Activated B cell treated with CpG ODN at 0.5 μM for 24 hours (primary cell): ENCODE measurements around the gene PLCH1. TPM values are rescaled to one million over a fixed set of nuclear protein-coding genes. Genes with fewer than 3 reads are reported as not detected.

Experiments
- ATAC-seq: fragments of 200-7000 bp; cut with Tn5 transposase; one replicate; pipeline ENCODE4 v1.10.0; 2021; ENCODE audit warnings: low read depth, mild to moderate bottlenecking, moderate library complexity
- CTCF ChIA-PET: fragments of 350-600 bp; sonication (Branson Sonifier 250); formaldehyde crosslinking; loops from one replicate; lab custom pipeline; 2021; ENCODE audit warnings: antibody characterized with exemption; lab: Charles Lee
- POLR2A ChIA-PET: fragments of 350-600 bp; sonication (Branson Sonifier 250); formaldehyde crosslinking; loops from one replicate; lab custom pipeline; 2021; ENCODE audit warnings: antibody characterized with exemption; lab: Charles Lee
- DNase-seq: peaks from one replicate; pipeline ENCODE4 v3.0.0; 2022
- H3K27ac Mint-ChIP-seq: one replicate; pipeline ENCODE4 v1.8.0; 2020; ENCODE audit warnings: mixed read lengths
- H3K27me3 Mint-ChIP-seq: one replicate; pipeline ENCODE4 v1.8.0; 2021; ENCODE audit warnings: mixed read lengths
- H3K36me3 Mint-ChIP-seq: one replicate; pipeline ENCODE4 v1.8.0; 2021; ENCODE audit warnings: low read depth, mixed read lengths
- H3K4me1 Mint-ChIP-seq: one replicate; pipeline ENCODE4 v1.8.0; 2021; ENCODE audit warnings: mixed read lengths
- H3K4me3 Mint-ChIP-seq: one replicate; pipeline ENCODE4 v1.8.0; 2020; ENCODE audit warnings: mild to moderate bottlenecking, mixed read lengths
- H3K9me3 Mint-ChIP-seq: one replicate; pipeline ENCODE4 v1.8.0; 2020; ENCODE audit warnings: mixed read lengths
- intact Hi-C: fragments of 100-400 bp; cut with micrococcal nuclease; formaldehyde crosslinking; loops from one replicate; pipeline ENCODE4 v1.15.1; 2024
- total RNA-seq: library from RNA; stranded (reverse); gene quantifications from 2 replicates; pipeline ENCODE4 v1.2.3, GENCODE V29; 2022
- TF ChIP-seq, protein P1 (sequence below): fragments of 200-600 bp; IDR thresholded peaks from one replicate; pipeline ENCODE4 v1.8.0; 2022; ENCODE audit warnings: antibody characterized with exemption, mild to moderate bottlenecking

The PLCH1 gene
- total RNA-seq, 1 donor from 2014 or later = 0.27 TPM

DNA sequence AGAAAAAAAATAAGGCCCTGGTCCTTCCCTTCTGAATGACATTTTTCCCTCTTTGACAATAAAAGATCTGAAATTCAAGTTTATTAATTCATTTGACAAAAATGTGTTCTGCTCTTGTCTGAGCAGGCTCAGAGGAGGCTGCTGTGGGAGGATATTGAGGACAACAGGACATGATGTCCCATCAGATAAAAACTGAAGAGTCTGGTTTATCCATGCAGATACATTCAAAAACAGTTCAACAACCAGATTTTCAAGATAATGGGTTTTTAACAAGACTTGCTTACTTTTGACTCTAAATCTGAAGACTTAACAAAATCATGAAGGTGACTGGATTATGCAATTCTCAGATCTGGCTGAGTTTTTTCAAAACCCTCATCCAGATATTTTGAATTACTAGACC, 414.5 kb downstream of the PLCH1 start:
- ChIA-PET POLR2A (no interaction called here), CTCF (no interaction called here)
- Mint-ChIP-seq H3K4me3 (no peak overlapping the region), H3K4me1 (no peaks in the 10 kb centered on the region), H3K9me3 (no peaks in the 10 kb centered on the region), H3K36me3 (no peaks in the 10 kb centered on the region), H3K27me3 (no peaks in the 10 kb centered on the region), H3K27ac (no peak overlapping the region)
- no peak for ATAC-seq
- TF ChIP-seq, protein P1, sequence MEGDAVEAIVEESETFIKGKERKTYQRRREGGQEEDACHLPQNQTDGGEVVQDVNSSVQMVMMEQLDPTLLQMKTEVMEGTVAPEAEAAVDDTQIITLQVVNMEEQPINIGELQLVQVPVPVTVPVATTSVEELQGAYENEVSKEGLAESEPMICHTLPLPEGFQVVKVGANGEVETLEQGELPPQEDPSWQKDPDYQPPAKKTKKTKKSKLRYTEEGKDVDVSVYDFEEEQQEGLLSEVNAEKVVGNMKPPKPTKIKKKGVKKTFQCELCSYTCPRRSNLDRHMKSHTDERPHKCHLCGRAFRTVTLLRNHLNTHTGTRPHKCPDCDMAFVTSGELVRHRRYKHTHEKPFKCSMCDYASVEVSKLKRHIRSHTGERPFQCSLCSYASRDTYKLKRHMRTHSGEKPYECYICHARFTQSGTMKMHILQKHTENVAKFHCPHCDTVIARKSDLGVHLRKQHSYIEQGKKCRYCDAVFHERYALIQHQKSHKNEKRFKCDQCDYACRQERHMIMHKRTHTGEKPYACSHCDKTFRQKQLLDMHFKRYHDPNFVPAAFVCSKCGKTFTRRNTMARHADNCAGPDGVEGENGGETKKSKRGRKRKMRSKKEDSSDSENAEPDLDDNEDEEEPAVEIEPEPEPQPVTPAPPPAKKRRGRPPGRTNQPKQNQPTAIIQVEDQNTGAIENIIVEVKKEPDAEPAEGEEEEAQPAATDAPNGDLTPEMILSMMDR = no peak
- DNase-seq = no peak
- intact Hi-C loops = no loop called here

DNA sequence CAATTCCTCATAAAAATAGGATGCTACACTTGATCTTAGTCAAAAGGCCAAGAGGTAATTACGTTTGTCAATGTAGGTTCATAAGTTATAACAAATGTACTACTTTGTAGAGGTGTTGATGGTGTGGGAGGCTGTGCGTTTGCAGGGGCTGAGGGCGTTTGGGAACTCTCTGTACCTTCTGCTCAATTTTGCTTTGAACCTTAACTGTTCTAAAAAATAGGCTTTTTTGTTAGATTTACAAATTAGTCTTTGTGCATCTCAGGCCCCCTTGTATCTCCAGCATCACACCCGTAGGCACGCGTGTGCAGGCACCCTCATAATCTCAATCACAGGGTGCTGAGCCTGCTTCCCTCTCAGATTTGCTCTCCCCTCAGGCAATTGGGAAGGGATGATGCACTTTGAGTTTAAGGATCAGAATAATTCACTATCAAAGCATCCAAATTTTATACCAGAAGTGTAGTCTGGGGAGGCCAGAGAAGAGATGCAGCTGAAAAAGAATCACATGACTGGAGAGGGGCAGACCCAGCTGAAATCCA, 415.3 kb downstream of the PLCH1 start:
- CTCF ChIA-PET = no interaction called here

DNA sequence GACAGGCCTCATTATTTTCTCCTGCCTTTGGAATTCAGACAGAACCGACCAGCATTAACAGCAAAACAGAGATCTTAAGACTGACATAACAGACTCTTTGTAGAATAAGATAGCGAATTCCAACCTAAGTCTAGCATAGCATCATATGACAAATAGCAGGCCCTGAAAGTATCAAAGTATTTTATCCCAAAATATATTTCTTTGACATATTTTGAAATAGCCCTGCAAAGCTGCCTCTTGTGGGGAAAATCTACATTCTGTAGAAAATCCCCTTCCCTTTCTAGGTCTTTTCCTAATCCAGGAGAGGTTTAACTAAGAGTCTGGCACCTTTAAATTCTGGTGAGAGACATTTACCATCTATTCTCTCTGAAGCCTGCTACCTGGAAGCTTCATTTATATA, 417.0 kb downstream of the PLCH1 start:
- H3K4me3 Mint-ChIP-seq = no peak overlapping the region
- CTCF ChIA-PET = no interaction called here
- ATAC-seq = no peak
- no peaks in the 10 kb centered on the region for H3K27me3 Mint-ChIP-seq
- POLR2A ChIA-PET = no interaction called here
- H3K36me3 Mint-ChIP-seq = no peaks in the 10 kb centered on the region
- H3K9me3 Mint-ChIP-seq = no peaks in the 10 kb centered on the region
- intact Hi-C loops = loop anchor here (10.0 kb wide), 1 partner anchor 253 kb away; no protein-coding TSS in a partner anchor
- H3K4me1 Mint-ChIP-seq = no peaks in the 10 kb centered on the region
- no peak overlapping the region for H3K27ac Mint-ChIP-seq
- TF ChIP-seq, protein P1 = no peak
- DNase-seq = no peak

More for the DNA sequence above, 415.3 kb downstream of the PLCH1 start:
- no peak for ATAC-seq
- TF ChIP-seq, protein P1 = no peak
- Mint-ChIP-seq H3K36me3 (no peaks in the 10 kb centered on the region), H3K9me3 (no peaks in the 10 kb centered on the region), H3K4me1 (no peaks in the 10 kb centered on the region), H3K27me3 (no peaks in the 10 kb centered on the region), H3K4me3 (no peak overlapping the region), H3K27ac (no peak overlapping the region)
- intact Hi-C loops = loop anchor here (10.0 kb wide), 1 partner anchor 255 kb away; no protein-coding TSS in a partner anchor
- no peak for DNase-seq
- POLR2A ChIA-PET = no interaction called here

DNA sequence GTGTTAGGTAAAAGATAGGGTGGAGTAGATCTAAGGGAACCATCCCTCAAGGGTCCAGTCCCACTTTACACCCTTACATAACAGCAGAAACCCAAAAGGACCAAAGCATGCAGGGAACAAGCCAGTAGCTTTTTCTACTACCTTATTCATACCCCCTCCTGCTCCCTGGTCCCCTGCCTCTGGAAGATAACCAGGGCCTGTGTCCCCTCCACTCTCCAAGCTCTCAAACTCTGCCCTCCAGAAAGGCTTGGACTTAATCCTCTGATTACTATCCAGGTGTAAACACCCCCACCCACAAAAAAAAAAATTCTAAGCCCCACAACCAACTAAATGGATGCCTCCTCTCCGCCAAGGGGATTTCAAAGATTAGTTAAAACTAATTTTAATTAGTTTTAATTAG, 417.4 kb downstream of the PLCH1 start:
- Mint-ChIP-seq H3K36me3 (no peaks in the 10 kb centered on the region), H3K4me1 (no peaks in the 10 kb centered on the region), H3K27me3 (no peaks in the 10 kb centered on the region), H3K9me3 (no peaks in the 10 kb centered on the region), H3K27ac (no peak overlapping the region), H3K4me3 (no peak overlapping the region)
- ChIA-PET CTCF (no interaction called here), POLR2A (no interaction called here)
- DNase-seq = no peak
- intact Hi-C loops = loop anchor here (10.0 kb wide), 1 partner anchor 253 kb away; no protein-coding TSS in a partner anchor
- TF ChIP-seq, protein P1 = no peak
- ATAC-seq = no peak

DNA sequence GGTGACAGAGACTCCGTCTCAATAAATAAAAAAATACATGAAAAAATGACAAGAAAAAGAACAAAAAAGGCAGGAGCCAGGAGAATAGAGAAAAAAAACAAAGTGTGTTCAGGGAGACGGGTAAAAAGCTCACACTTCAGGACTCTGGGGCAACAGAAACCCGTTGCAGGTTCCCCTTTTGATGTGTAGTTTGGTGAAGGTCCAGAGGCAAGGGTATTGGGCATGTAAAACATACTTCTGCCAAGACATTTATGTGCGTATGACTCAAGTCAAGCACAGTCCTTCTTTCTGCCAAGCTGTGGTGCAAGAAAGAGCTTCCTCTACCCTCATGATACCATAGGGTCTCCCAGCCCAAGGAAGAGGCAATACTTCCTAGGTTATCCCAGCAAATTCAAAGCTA, 418.0 kb downstream of the PLCH1 start:
- ChIA-PET POLR2A (no interaction called here), CTCF (no interaction called here)
- H3K27ac Mint-ChIP-seq = no peak overlapping the region
- TF ChIP-seq, protein P1 = no peak
- no peaks in the 10 kb centered on the region for H3K4me1 Mint-ChIP-seq
- no peak for ATAC-seq
- no peak overlapping the region for H3K4me3 Mint-ChIP-seq
- no peaks in the 10 kb centered on the region for H3K9me3 Mint-ChIP-seq
- no peaks in the 10 kb centered on the region for H3K27me3 Mint-ChIP-seq
- no peak for DNase-seq
- intact Hi-C loops = loop anchor here (10.0 kb wide), 1 partner anchor 252 kb away; no protein-coding TSS in a partner anchor
- H3K36me3 Mint-ChIP-seq = no peaks in the 10 kb centered on the region
